GM12878 (cell line): ENCODE data around the gene S1PR1. TPM values are rescaled to one million over a fixed set of nuclear protein-coding genes. Genes with fewer than 3 reads are reported as not detected.

Experiments
- ATAC-seq: fragments of 200-7000 bp; cut with Tn5 transposase; 3 replicates; pipeline ENCODE4 v1.9.1; 2020; ENCODE audit warnings: mild to moderate bottlenecking, moderate library complexity
- BruUV-seq: library from RNA; stranded (reverse); fragments of 400-500 nt; replicated peaks from 2 replicates; lab custom pipeline; 2021; lab: Mats Ljungman, UMichigan
- CTCF ChIA-PET: fragments of 300-600 bp; sonication (Branson Sonifier 250); formaldehyde crosslinking; extraction: SDS; loops from one replicate; lab custom pipeline; 2021; ENCODE audit warnings: inconsistent platforms; lab: Yijun Ruan, JAX
- POLR2A ChIA-PET: fragments of 350-600 bp; formaldehyde crosslinking; extraction: SDS; loops from one replicate; lab custom pipeline; 2021; ENCODE audit warnings: inconsistent platforms; lab: Charles Lee
- RAD21 ChIA-PET: fragments of 300-600 bp; sonication (Branson Sonifier 250); formaldehyde crosslinking; loops from one replicate; lab custom pipeline; 2023; ENCODE audit warnings: antibody characterized with exemption; ENCODE audit not compliant: unreplicated experiment; lab: Charles Lee
- SMC1A ChIA-PET: fragments of 300-600 bp; sonication (Branson Sonifier 250); formaldehyde crosslinking; loops from one replicate; lab custom pipeline; 2023; ENCODE audit not compliant: unreplicated experiment, uncharacterized antibody; lab: Charles Lee
- DNase-seq: peaks from one replicate; pipeline ENCODE4 v3.0.0-alpha.2; 2011; ENCODE audit warnings: low read depth, low spot score
- FAIRE-seq: peaks from 3 replicates; lab custom pipeline; 2011; peaks lifted over from hg19 to GRCh38; lab: Jason Lieb, UNC
- H2AFZ ChIP-seq: 2 replicates; pipeline ENCODE4 v1.6.0; 2011; ENCODE audit warnings: low read depth, low read length, control low read depth; ENCODE audit not compliant: control insufficient read depth
- H3K27ac ChIP-seq: 2 replicates; pipeline ENCODE4 v1.5.1; 2011; ENCODE audit warnings: control low read depth; ENCODE audit not compliant: control insufficient read depth, insufficient read depth
- H3K27me3 ChIP-seq, 2 experiments: replicated peaks in 1 of 2; 2 replicates each; pipeline versions ENCODE4 v1.6.0 to v1.6.1; 2011; ENCODE audit warnings: low read length in 1 of 2; ENCODE audit not compliant: control insufficient read depth in 2 of 2, insufficient read depth in 2 of 2
- H3K36me3 ChIP-seq, 2 experiments: 2 replicates each; pipeline ENCODE4 v1.5.1; 2011; ENCODE audit warnings: low read length in 1 of 2; ENCODE audit not compliant: control insufficient read depth in 2 of 2, insufficient read depth in 2 of 2
- H3K4me1 ChIP-seq: 2 replicates; pipeline ENCODE4 v1.6.1; 2011; ENCODE audit warnings: mild to moderate bottlenecking, low read length, moderate library complexity, mixed read lengths; ENCODE audit not compliant: control insufficient read depth, insufficient read depth
- H3K4me2 ChIP-seq: 2 replicates; pipeline ENCODE4 v1.6.0; 2011; ENCODE audit warnings: control low read depth; ENCODE audit not compliant: control insufficient read depth, insufficient read depth
- H3K4me3 ChIP-seq: fragments of 200-600 bp; sonication (generic); 2 replicates; pipeline ENCODE4 v1.5.1; 2016
- H3K79me2 ChIP-seq: 2 replicates; pipeline ENCODE4 v1.6.0; 2011; ENCODE audit warnings: low read length; ENCODE audit not compliant: control insufficient read depth, insufficient read depth
- H3K9ac ChIP-seq: 2 replicates; pipeline ENCODE4 v1.8.0; 2011; ENCODE audit warnings: low read length, control low read depth, mixed read lengths; ENCODE audit not compliant: control insufficient read depth, insufficient read depth
- H3K9me3 ChIP-seq: replicated peaks from 3 replicates; pipeline ENCODE4 v1.5.1; 2011; ENCODE audit warnings: mild to moderate bottlenecking, low read length; ENCODE audit not compliant: control insufficient read depth, insufficient read depth
- H4K20me1 ChIP-seq: 2 replicates; pipeline ENCODE4 v1.6.0; 2011; ENCODE audit not compliant: control insufficient read depth, insufficient read depth
- BCL11A ChIP-seq: IDR thresholded peaks from 2 replicates; pipeline ENCODE4 v1.6.1; 2011; ENCODE audit warnings: low read depth, low read length
- BHLHE40 ChIP-seq, 2 experiments: fragments of 450-650 bp in 1 of 2; IDR thresholded peaks; 2 replicates each; pipeline ENCODE4 v1.6.1; 2011 to 2017; ENCODE audit warnings: low read depth in 2 of 2, borderline replicate concordance in 1 of 2, improper control_type of control experiment in 1 of 2, low read length in 1 of 2, mild to moderate bottlenecking in 1 of 2
- BMI1 ChIP-seq: fragments of 450-650 bp; IDR thresholded peaks from 2 replicates; pipeline ENCODE4 v1.6.1; 2016; ENCODE audit warnings: mild to moderate bottlenecking, moderate library complexity, borderline replicate concordance
- BRCA1 ChIP-seq: IDR thresholded peaks from 2 replicates; pipeline ENCODE4 v1.6.1; 2011; ENCODE audit warnings: low read depth, low read length, improper control_type of control experiment
- ETV6 ChIP-seq, 2 experiments: fragments of 450-650 bp in 1 of 2; IDR thresholded peaks in 1 of 2; conservative IDR thresholded peaks in 1 of 2; 2 replicates each; pipeline ENCODE4 v1.6.1; 2014; ENCODE audit warnings: antibody characterized with exemption in 1 of 2, borderline replicate concordance in 1 of 2, low read depth in 1 of 2, mild to moderate bottlenecking in 1 of 2, moderate library complexity in 1 of 2
- NFYA ChIP-seq: IDR thresholded peaks from 2 replicates; pipeline ENCODE4 v1.6.1; 2011; ENCODE audit warnings: low read depth, mild to moderate bottlenecking, low read length, improper control_type of control experiment, borderline replicate concordance
- PKNOX1 ChIP-seq: fragments of 450-650 bp; IDR thresholded peaks from 2 replicates; pipeline ENCODE4 v1.6.1; 2016; ENCODE audit warnings: mild to moderate bottlenecking
- RELA ChIP-seq: fragments of 450-650 bp; IDR thresholded peaks from 2 replicates; pipeline ENCODE4 v1.8.0; 2014; ENCODE audit warnings: borderline replicate concordance; ENCODE audit not compliant: partially characterized antibody
- RFX5 ChIP-seq: IDR thresholded peaks from 2 replicates; pipeline ENCODE4 v1.6.1; 2011; ENCODE audit warnings: low read depth, low read length, improper control_type of control experiment
- YBX1 ChIP-seq: fragments of 450-650 bp; IDR thresholded peaks from 2 replicates; pipeline ENCODE4 v1.6.1; 2016; ENCODE audit warnings: antibody characterized with exemption
- WGBS: methylation state at CpG from one replicate; pipeline ENCODE4 v1.1.6; 2016; ENCODE audit warnings: low lambda C conversion rate; ENCODE audit not compliant: insufficient replicate concordance, insufficient coverage; ENCODE audit errors: missing lambda C conversion rate; 5-methylcytosine and 5-hydroxymethylcytosine counted together
- in situ Hi-C: fragments of 300-500 bp; cut with MboI; formaldehyde crosslinking; loops from 9 replicates; pipeline ENCODE4 v1.14.3; 2018; ENCODE audit warnings: mixed read lengths
- intact Hi-C: fragments of 100-400 bp; cut with micrococcal nuclease; formaldehyde crosslinking; loops from one replicate; pipeline ENCODE4 v1.14.2; 2022; ENCODE audit not compliant: unreplicated experiment
- polyA plus RNA-seq, 11 experiments: library from polyadenylated mRNA; depleted of rRNA in 4 of 11; unstranded in 6 of 11; stranded (reverse) in 5 of 11; fragments of >200 nt; fragmentation: Nextera tagmentation in 4 of 11; fragmentation: Illumina TruSeq in 1 of 11; extraction: Ambion mirVana in 4 of 11; extraction: Trizol in 1 of 11; gene quantifications; 1 replicate in 1 of 11; 2 replicates in 10 of 11; pipeline versions ENCODE4 v1.2.1 to v1.2.3, GENCODE V29; 2011 to 2016; ENCODE audit warnings: inconsistent platforms in 2 of 11, missing spikeins in 2 of 11, low read depth in 1 of 11
- total RNA-seq, 4 experiments: library from RNA; depleted of rRNA in 3 of 4; stranded (reverse); fragments of >200 nt in 3 of 4; fragmentation: Illumina TruSeq in 1 of 4; extraction: Trizol in 1 of 4; gene quantifications; 2 replicates each; pipeline versions ENCODE4 v1.2.1 to v1.2.3, GENCODE V29; 2013 to 2021

The S1PR1 gene
- total and polyA plus RNA-seq, 10 of the 15 experiments (the other 5 are each of a cell fraction or from before 2014, with no cell fraction given): 3.8 to 59.4 (median 30.7) TPM

GRCh38 chr1:101194746-101195145 lies 42.1 kb upstream of the S1PR1 start:
- Histone ChIP-seq H3K4me3 (no peak overlapping the region), H3K4me1 (peaks cover 12% of the 10 kb centered on the region), H4K20me1 (no peaks in the 10 kb centered on the region), H3K9me3 (no peaks in the 10 kb centered on the region; the same call in 2 of the 3 replicates), H3K4me2 (no peak overlapping the region), H3K27ac (no peak overlapping the region), H2AFZ (no peak overlapping the region), H3K27me3 (no peaks in the 10 kb centered on the region; a peak in 1 of 4 replicates), H3K79me2 (no peaks in the 10 kb centered on the region), H3K9ac (no peak overlapping the region), H3K36me3 (no peaks in the 10 kb centered on the region)
- 100% methylated on average over 1 of the region's 1 CpG for WGBS
- no peak for DNase-seq
- no TSS peak for BruUV-seq
- RAD21 ChIA-PET: no interaction called here
- SMC1A ChIA-PET: interaction anchor here (1.0 kb wide), 1 partner anchor 54 kb away, joined by 3 read pairs; no protein-coding TSS in a partner anchor
- ATAC-seq: no peak
- CTCF ChIA-PET: interaction anchor here (1.5 to 1.9 kb wide), 3 partner anchors 44 to 68 kb away, joined by 3 to 6 read pairs (median 4); no protein-coding TSS in a partner anchor
- POLR2A ChIA-PET: interaction anchor here (0.7 kb wide), 1 partner anchor 28 kb away, joined by 3 read pairs; no protein-coding TSS in a partner anchor
- TF ChIP-seq RFX5 (no peak), BRCA1 (no peak), BHLHE40 (IDR thresholded peaks at IDR 0.05; ENCODE audit: borderline replicate concordance in 1 of 2, low read depth in 2 of 2, low read length in 1 of 2) (no peak)
- in situ Hi-C loops: no loop called here
- FAIRE-seq: no peak
- intact Hi-C loops: no loop called here

DNA sequence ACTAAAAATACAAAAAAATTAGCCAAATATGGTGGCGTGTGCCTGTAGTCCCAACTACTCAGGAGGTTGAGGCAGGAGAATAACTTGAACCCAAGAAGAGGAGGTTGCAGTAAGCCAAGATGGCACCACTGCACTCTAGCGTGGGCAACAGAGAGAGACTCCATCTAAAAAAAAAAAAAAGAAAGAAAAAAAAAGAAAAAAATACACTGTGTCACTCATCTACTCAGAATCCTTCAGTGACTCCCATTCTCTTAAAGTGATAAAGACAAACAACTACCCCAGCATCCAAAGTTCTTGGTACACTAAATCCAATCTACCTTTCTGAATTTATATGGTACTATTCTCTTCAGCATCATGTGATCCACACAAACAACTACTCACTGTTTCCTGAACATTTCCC lies 40.2 kb upstream of the S1PR1 start:
- FAIRE-seq: no peak
- ChIA-PET RAD21 (no interaction called here), SMC1A (no interaction called here), POLR2A (no interaction called here), CTCF (no interaction called here)
- no peaks in the 10 kb centered on the region; the same call in 2 of the 3 replicates for H3K9me3 ChIP-seq
- intact Hi-C loops: no loop called here
- no peaks in the 10 kb centered on the region for H3K79me2 ChIP-seq
- no peak overlapping the region for H3K27ac ChIP-seq
- no peak overlapping the region for H3K9ac ChIP-seq
- H3K36me3 ChIP-seq: no peaks in the 10 kb centered on the region
- no peaks in the 10 kb centered on the region; a peak in 1 of 4 replicates for H3K27me3 ChIP-seq
- no peak overlapping the region for H3K4me3 ChIP-seq
- no peaks in the 10 kb centered on the region for H4K20me1 ChIP-seq
- H3K4me2 ChIP-seq: no peak overlapping the region
- in situ Hi-C loops: no loop called here
- no peak for ATAC-seq
- BruUV-seq: no TSS peak
- no peak for TF ChIP-seq BMI1
- TF ChIP-seq RELA: no peak
- TF ChIP-seq BCL11A: no peak
- no peak for TF ChIP-seq YBX1
- TF ChIP-seq NFYA: no peak
- no peak for TF ChIP-seq ETV6 (conservative IDR thresholded peaks at IDR 0.05 in 1 of 2, IDR thresholded peaks at IDR 0.05 in 1 of 2; ENCODE audit: borderline replicate concordance in 1 of 2, low read depth in 1 of 2)
- peak; percentile 56 for TF ChIP-seq PKNOX1
- H2AFZ ChIP-seq: no peak overlapping the region
- no peak for DNase-seq
- peaks cover 15% of the 10 kb centered on the region for H3K4me1 ChIP-seq
- WGBS: 100% methylated on average over 1 of the region's 2 CpGs
